Measurements from ENCODE around the gene SMAD2. TPM values are rescaled to one million over a fixed set of nuclear protein-coding genes. Genes with fewer than 3 reads are reported as not detected.

Gene SMAD2
- total and polyA plus RNA-seq, 4 experiments from 2014 or later = 88.5 to 131 (median 109) TPM

GRCh38 chr18:47950511-47950910 is 20.1 kb upstream of the SMAD2 start:
- intact Hi-C loops (cut with micrococcal nuclease) = no loop called here
- Histone ChIP-seq H3K36me3 (ENCODE audit: insufficient read depth, low read length) (no peaks in the 10 kb centered on the region), H3K4me1 (ENCODE audit: insufficient read depth, low read length) (peaks cover 10% of the 10 kb centered on the region), H3K9me3 (ENCODE audit: control insufficient read depth in 1 of 2, low read length in 2 of 2) (no peaks in the 10 kb centered on the region), H3K4me3 (ENCODE audit: low read length in 2 of 2) (no peak overlapping the region), H3K27ac (ENCODE audit: low read depth, low read length) (no peak overlapping the region), H3K27me3 (ENCODE audit: insufficient read depth, low read length) (no peaks in the 10 kb centered on the region)
- Mint-ChIP-seq H3K4me3 (no peak overlapping the region), H3K9me3 (peaks cover 0 to 1% (median 0%) of the 10 kb centered on the region in 8 donors), H3K27ac (no peak overlapping the region), H3K36me3 (no peaks in the 10 kb centered on the region), H3K4me1 (peaks cover 6 to 19% (median 9%) of the 10 kb centered on the region in 4 donors), H3K27me3 (peaks cover 0 to 3% of the 10 kb centered on the region in 2 donors)
- ChIA-PET CTCF (ENCODE audit: partially characterized antibody) (no interaction called here), POLR2A (ENCODE audit: partially characterized antibody) (interaction anchor here (0.5 to 0.6 kb wide), 2 partner anchors 1538 to 1804 kb away, joined by 3 read pairs; no protein-coding TSS in a partner anchor)
- DNase-seq = no peak

- Mint-ChIP-seq H3K4me3 (no peak overlapping the region), H3K27ac (no peak overlapping the region), H3K4me1 (peaks cover 6 to 14% (median 9%) of the 10 kb centered on the region in 4 donors), H3K36me3 (no peaks in the 10 kb centered on the region), H3K27me3 (peaks cover 1 to 5% of the 10 kb centered on the region in 2 donors), H3K9me3 (peaks cover 0 to 1% (median 0%) of the 10 kb centered on the region in 8 donors)
- DNase-seq = no peak
- no peak overlapping the region for H3K4me3 ChIP-seq (ENCODE audit: low read length in 2 of 2)
- no peak overlapping the region for H3K27ac ChIP-seq (ENCODE audit: low read depth, low read length)
- H3K27me3 ChIP-seq (ENCODE audit: insufficient read depth, low read length) = no peaks in the 10 kb centered on the region
- ChIA-PET CTCF (ENCODE audit: partially characterized antibody) (no interaction called here), POLR2A (ENCODE audit: partially characterized antibody) (no interaction called here)
- H3K9me3 ChIP-seq (ENCODE audit: control insufficient read depth in 1 of 2, low read length in 2 of 2) = no peaks in the 10 kb centered on the region
- intact Hi-C loops (cut with micrococcal nuclease) = no loop called here
- H3K4me1 ChIP-seq (ENCODE audit: insufficient read depth, low read length) = peaks cover 10% of the 10 kb centered on the region
- no peaks in the 10 kb centered on the region for H3K36me3 ChIP-seq (ENCODE audit: insufficient read depth, low read length)
Observed at GRCh38 chr18:47949202-47949601, 18.7 kb upstream of the SMAD2 start.

GRCh38 chr18:47946889-47947288 is 16.4 kb upstream of the SMAD2 start:
- Histone ChIP-seq H3K36me3 (ENCODE audit: insufficient read depth, low read length) (no peaks in the 10 kb centered on the region), H3K27me3 (ENCODE audit: insufficient read depth, low read length) (no peaks in the 10 kb centered on the region), H3K4me3 (ENCODE audit: low read length in 2 of 2) (no peak overlapping the region), H3K27ac (ENCODE audit: low read depth, low read length) (no peak overlapping the region), H3K4me1 (ENCODE audit: insufficient read depth, low read length) (no peaks in the 10 kb centered on the region), H3K9me3 (ENCODE audit: control insufficient read depth in 1 of 2, low read length in 2 of 2) (no peaks in the 10 kb centered on the region)
- H3K9me3 Mint-ChIP-seq = peaks cover 0 to 4% (median under 1%) of the 10 kb centered on the region in 8 donors
- ChIA-PET CTCF (ENCODE audit: partially characterized antibody) (no interaction called here), POLR2A (ENCODE audit: partially characterized antibody) (no interaction called here)
- H3K27me3 Mint-ChIP-seq = peaks cover 8% of the 10 kb centered on the region in 2 donors
- H3K36me3 Mint-ChIP-seq = no peaks in the 10 kb centered on the region
- intact Hi-C loops (cut with micrococcal nuclease) = no loop called here
- DNase-seq = no peak
- H3K4me1 Mint-ChIP-seq = peaks cover 0 to 2% (median under 1%) of the 10 kb centered on the region in 4 donors
- H3K4me3 Mint-ChIP-seq = no peak overlapping the region
- peak overlapping the region in 1 of 7 donors; percentile 24 for H3K27ac Mint-ChIP-seq

- no peak overlapping the region for H3K4me3 ChIP-seq (ENCODE audit: low read length in 2 of 2)
- Mint-ChIP-seq H3K4me3 (no peak overlapping the region), H3K36me3 (no peaks in the 10 kb centered on the region), H3K27ac (no peak overlapping the region), H3K9me3 (peaks cover 0 to 4% (median under 1%) of the 10 kb centered on the region in 8 donors), H3K27me3 (peaks cover 8 to 10% of the 10 kb centered on the region in 2 donors), H3K4me1 (no peaks in the 10 kb centered on the region)
- no peak overlapping the region for H3K27ac ChIP-seq (ENCODE audit: low read depth, low read length)
- no peaks in the 10 kb centered on the region for H3K4me1 ChIP-seq (ENCODE audit: insufficient read depth, low read length)
- ChIA-PET CTCF (ENCODE audit: partially characterized antibody) (no interaction called here), POLR2A (ENCODE audit: partially characterized antibody) (no interaction called here)
- no peaks in the 10 kb centered on the region for H3K36me3 ChIP-seq (ENCODE audit: insufficient read depth, low read length)
- no peaks in the 10 kb centered on the region for H3K9me3 ChIP-seq (ENCODE audit: control insufficient read depth in 1 of 2, low read length in 2 of 2)
- no peaks in the 10 kb centered on the region for H3K27me3 ChIP-seq (ENCODE audit: insufficient read depth, low read length)
- DNase-seq = no peak
- intact Hi-C loops (cut with micrococcal nuclease) = no loop called here
Observed at GRCh38 chr18:47944972-47945852, 14.8 kb upstream of the SMAD2 start.

GRCh38 chr18:47936952-47937351 is 6.5 kb upstream of the SMAD2 start:
- no peaks in the 10 kb centered on the region for H3K36me3 ChIP-seq (ENCODE audit: insufficient read depth, low read length)
- POLR2A ChIA-PET (ENCODE audit: partially characterized antibody) = interaction anchor here (0.9 kb wide), 1 partner anchor 37 kb away, joined by 4 read pairs; no protein-coding TSS in a partner anchor
- peaks cover 7% of the 10 kb centered on the region for H3K4me1 ChIP-seq (ENCODE audit: insufficient read depth, low read length)
- H3K4me3 ChIP-seq (ENCODE audit: low read length in 2 of 2) = no peak overlapping the region
- CTCF ChIA-PET (ENCODE audit: partially characterized antibody) = interaction anchor here (1.5 kb wide), 1 partner anchor 188 kb away, joined by 3 read pairs; no protein-coding TSS in a partner anchor
- H3K4me3 Mint-ChIP-seq = no peak overlapping the region
- no peak overlapping the region for H3K27ac ChIP-seq (ENCODE audit: low read depth, low read length)
- H3K27me3 Mint-ChIP-seq = peaks cover 0 to 3% of the 10 kb centered on the region in 2 donors
- no peaks in the 10 kb centered on the region for H3K27me3 ChIP-seq (ENCODE audit: insufficient read depth, low read length)
- peaks cover 0 to under 1% (median 0%) of the 10 kb centered on the region in 8 donors for H3K9me3 Mint-ChIP-seq
- DNase-seq = no peak
- intact Hi-C loops (cut with micrococcal nuclease) = loop anchor here (10.0 kb wide), 1 partner anchor 782 kb away; the partner anchor contains the start of gene HDHD2
- peak overlapping the region in 1 of 7 donors; percentile 17 for H3K27ac Mint-ChIP-seq
- H3K36me3 Mint-ChIP-seq = no peaks in the 10 kb centered on the region
- H3K9me3 ChIP-seq (ENCODE audit: control insufficient read depth in 1 of 2, low read length in 2 of 2) = no peaks in the 10 kb centered on the region
- H3K4me1 Mint-ChIP-seq = peaks cover 4 to 12% (median 8%) of the 10 kb centered on the region in 4 donors

GRCh38 chr18:47935321-47936055 is 5.0 kb upstream of the SMAD2 start:
- ChIA-PET POLR2A (ENCODE audit: partially characterized antibody) (no interaction called here), CTCF (ENCODE audit: partially characterized antibody) (no interaction called here)
- Histone ChIP-seq H3K4me1 (ENCODE audit: insufficient read depth, low read length) (peaks cover 13% of the 10 kb centered on the region), H3K27me3 (ENCODE audit: insufficient read depth, low read length) (no peaks in the 10 kb centered on the region), H3K27ac (ENCODE audit: low read depth, low read length) (no peak overlapping the region), H3K36me3 (ENCODE audit: insufficient read depth, low read length) (no peaks in the 10 kb centered on the region), H3K4me3 (ENCODE audit: low read length in 2 of 2) (no peak overlapping the region), H3K9me3 (ENCODE audit: control insufficient read depth in 1 of 2, low read length in 2 of 2) (no peaks in the 10 kb centered on the region)
- Mint-ChIP-seq H3K4me3 (no peak overlapping the region), H3K27ac (no peak overlapping the region), H3K4me1 (peaks cover 8 to 18% (median 13%) of the 10 kb centered on the region in 4 donors), H3K27me3 (peaks cover 0 to 2% of the 10 kb centered on the region in 2 donors), H3K36me3 (no peaks in the 10 kb centered on the region), H3K9me3 (no peaks in the 10 kb centered on the region)
- intact Hi-C loops (cut with micrococcal nuclease) = loop anchor here (10.0 kb wide), 1 partner anchor 781 kb away; the partner anchor contains the start of gene HDHD2
- DNase-seq = no peak

GRCh38 chr18:47932603-47933002 is 2.1 kb upstream of the SMAD2 start:
- Histone ChIP-seq H3K27ac (ENCODE audit: low read depth, low read length) (no peak overlapping the region), H3K4me1 (ENCODE audit: insufficient read depth, low read length) (peaks cover 34% of the 10 kb centered on the region), H3K9me3 (ENCODE audit: control insufficient read depth in 1 of 2, low read length in 2 of 2) (no peaks in the 10 kb centered on the region), H3K36me3 (ENCODE audit: insufficient read depth, low read length) (no peaks in the 10 kb centered on the region), H3K27me3 (ENCODE audit: insufficient read depth, low read length) (no peaks in the 10 kb centered on the region), H3K4me3 (ENCODE audit: low read length in 2 of 2) (no peak overlapping the region)
- peak overlapping the region in 1 of 8 donors; percentile 10 for H3K4me3 Mint-ChIP-seq
- peaks cover 29 to 40% (median 30%) of the 10 kb centered on the region in 4 donors for H3K4me1 Mint-ChIP-seq
- ChIA-PET CTCF (ENCODE audit: partially characterized antibody) (no interaction called here), POLR2A (ENCODE audit: partially characterized antibody) (interaction anchor here (0.6 kb wide), 1 partner anchor 46 kb away, joined by 3 read pairs; no protein-coding TSS in a partner anchor)
- intact Hi-C loops (cut with micrococcal nuclease) = loop anchor here (5.0 to 10.0 kb wide), 3 partner anchors 778 to 1835 kb away; partner anchors contain the start of genes ATP5F1A, HDHD2, KATNAL2 and PIAS2
- DNase-seq = no peak
- peak overlapping the region in 4 of 7 donors; percentile 16 to 97 (median 86) for H3K27ac Mint-ChIP-seq
- H3K9me3 Mint-ChIP-seq = no peaks in the 10 kb centered on the region
- H3K36me3 Mint-ChIP-seq = peaks cover 0 to 5% of the 10 kb centered on the region in 2 donors
- no peaks in the 10 kb centered on the region for H3K27me3 Mint-ChIP-seq
